Smooth muscle cell of the brain vasculature (primary cell): ENCODE data around the gene CFAP92.
"Not testable (repeated sequence)": the region's sequence is repeated elsewhere in the genome, so short reads cannot be mapped to it uniquely, and the experiment has no call there.

Experiments used
- DNase-seq: peaks from one replicate; pipeline ENCODE4 v3.0.0-alpha.2; 2012; ENCODE audit warnings: low read depth, low spot score

The CFAP92 gene

GRCh38 chr3:128906031-128906803, 87.7 kb downstream of the CFAP92 start:
- no peak for DNase-seq

GRCh38 chr3:128903501-128903900, 90.4 kb downstream of the CFAP92 start:
- DNase-seq = no peak

- no peak for DNase-seq
Measured at GRCh38 chr3:128902426-128902825, 91.5 kb downstream of the CFAP92 start.

- no peak for DNase-seq
Measured at GRCh38 chr3:128895843-128896697, 97.8 kb downstream of the CFAP92 start.

- DNase-seq = no peak
Measured at GRCh38 chr3:128889139-128889894, 104.6 kb downstream of the CFAP92 start.

GRCh38 chr3:128884992-128885391, 108.9 kb downstream of the CFAP92 start:
- no peak for DNase-seq

GRCh38 chr3:128882719-128883118, 111.2 kb downstream of the CFAP92 start:
- no peak for DNase-seq

GRCh38 chr3:128881576-128881975, 112.3 kb downstream of the CFAP92 start:
- no peak for DNase-seq

GRCh38 chr3:128880455-128880854, 113.4 kb downstream of the CFAP92 start:
- not testable (repeated sequence) for DNase-seq

GRCh38 chr3:128879991-128880390, 113.9 kb downstream of the CFAP92 start:
- no peak for DNase-seq

- peak; percentile 92 for DNase-seq
Measured at GRCh38 chr3:128879125-128879969, 114.5 kb downstream of the CFAP92 start, which contains the start of gene ACAD9. TSS of gene ACAD9 (plus strand) at chr3:128879620. CDS start at chr3:128879692, 72 bp downstream.

- DNase-seq = peak; percentile 15
Measured at GRCh38 chr3:128878556-128879124, 115.2 kb downstream of the CFAP92 start.

GRCh38 chr3:128878011-128878457, 115.8 kb downstream of the CFAP92 start:
- no peak for DNase-seq

GRCh38 chr3:128875556-128876120, 118.2 kb downstream of the CFAP92 start:
- DNase-seq = no peak

- DNase-seq = no peak
Measured at GRCh38 chr3:128874481-128875180, 119.2 kb downstream of the CFAP92 start.

GRCh38 chr3:128873244-128874022, 120.4 kb downstream of the CFAP92 start:
- no peak for DNase-seq

- DNase-seq = no peak
Measured at GRCh38 chr3:128872744-128873143, 121.1 kb downstream of the CFAP92 start.

- no peak for DNase-seq
Measured at GRCh38 chr3:128872282-128872681, 121.6 kb downstream of the CFAP92 start.

- DNase-seq = no peak
Measured at GRCh38 chr3:128870347-128870746, 123.5 kb downstream of the CFAP92 start.
